Common myeloid progenitor, CD34-positive (primary cell): ENCODE data around the gene PCTP. TPM values are rescaled to one million over a fixed set of nuclear protein-coding genes. Genes with fewer than 3 reads are reported as not detected.
A peak's percentile ranks its signal among the peaks of the same experiment; 100 is the strongest.

ENCODE experiments used
- CTCF ChIA-PET: fragments of 350-600 bp; sonication (Branson Sonifier 250); formaldehyde crosslinking; loops from one replicate; lab custom pipeline; 2021; ENCODE audit warnings: antibody characterized with exemption; lab: Charles Lee
- POLR2A ChIA-PET: fragments of 350-600 bp; sonication (Branson Sonifier 250); formaldehyde crosslinking; loops from one replicate; lab custom pipeline; 2021; ENCODE audit warnings: antibody characterized with exemption; lab: Charles Lee
- DNase-seq, 3 donors: peaks; one replicate each; pipeline versions ENCODE4 v3.0.0 to v3.0.0-alpha.2; 2013
- H3K27ac ChIP-seq, 2 experiments: 1 replicate in 1 of 2; 2 replicates in 1 of 2; pipeline ENCODE4 v1.7.0; 2013; ENCODE audit warnings: inconsistent platforms in 2 of 2, low read length in 2 of 2, mild to moderate bottlenecking in 2 of 2, low read depth in 1 of 2, moderate library complexity in 1 of 2; ENCODE audit not compliant: severe bottlenecking in 2 of 2, insufficient read depth in 1 of 2, poor library complexity in 1 of 2
- H3K27me3 ChIP-seq, 5 experiments: replicated peaks in 2 of 5; 1 replicate in 3 of 5; 2 replicates in 2 of 5; pipeline versions ENCODE4 v1.6.1 to v1.7.0; 2013; ENCODE audit warnings: low read length in 4 of 5, mild to moderate bottlenecking in 2 of 5, moderate library complexity in 2 of 5, inconsistent platforms in 1 of 5; ENCODE audit not compliant: insufficient read depth in 5 of 5, control insufficient read depth in 4 of 5
- H3K36me3 ChIP-seq, 4 experiments: 1 replicate in 2 of 4; 2 replicates in 2 of 4; pipeline versions ENCODE4 v1.6.1 to v1.7.0; 2013; ENCODE audit warnings: low read length in 3 of 4, control low read depth in 1 of 4, mild to moderate bottlenecking in 1 of 4; ENCODE audit not compliant: control insufficient read depth in 4 of 4, insufficient read depth in 4 of 4
- H3K4me1 ChIP-seq, 4 experiments: 1 replicate in 3 of 4; 2 replicates in 1 of 4; pipeline versions ENCODE4 v1.6.1 to v1.7.1; 2013; ENCODE audit warnings: low read length in 3 of 4, mild to moderate bottlenecking in 3 of 4, control low read depth in 1 of 4, inconsistent platforms in 1 of 4, moderate library complexity in 1 of 4; ENCODE audit not compliant: control insufficient read depth in 4 of 4, insufficient read depth in 4 of 4; ENCODE audit errors: control extremely low read depth in 1 of 4
- H3K4me3 ChIP-seq, 7 experiments: 1 replicate in 4 of 7; 2 replicates in 3 of 7; pipeline versions ENCODE4 v1.5.1 to v1.7.0; 2013; ENCODE audit warnings: mild to moderate bottlenecking in 7 of 7, low read length in 6 of 7, moderate library complexity in 6 of 7, inconsistent platforms in 2 of 7, low read depth in 2 of 7, control low read depth in 1 of 7; ENCODE audit not compliant: insufficient read depth in 4 of 7, control insufficient read depth in 1 of 7; ENCODE audit errors: extremely low read depth in 1 of 7
- H3K9me3 ChIP-seq, 5 experiments: 1 replicate in 4 of 5; 2 replicates in 1 of 5; pipeline versions ENCODE4 v1.6.1 to v1.7.1; 2013; ENCODE audit warnings: low read length in 4 of 5, mild to moderate bottlenecking in 2 of 5, inconsistent platforms in 1 of 5, low read depth in 1 of 5, moderate library complexity in 1 of 5; ENCODE audit not compliant: control insufficient read depth in 4 of 5, insufficient read depth in 2 of 5; ENCODE audit errors: control extremely low read depth in 1 of 5
- WGBS: methylation state at CpG from one replicate; pipeline ENCODE4 v1.1.5; 2013; ENCODE audit not compliant: insufficient coverage; 5-methylcytosine and 5-hydroxymethylcytosine counted together
- polyA plus RNA-seq: library from polyadenylated mRNA; unstranded; fragments of 120-200 nt; gene quantifications from one replicate; pipeline ENCODE4 v1.2.1, GENCODE V29; 2013

Gene PCTP
- polyA plus RNA-seq = 20.0 TPM

GRCh38 chr17:55750750-55751657 lies at the start of gene PCTP:
Gene PCTP (plus strand): TSS chr17:55751051. CDS start chr17:55751104, 53 bp downstream.
- WGBS = under 1% methylated on average over 43 of the region's 53 CpGs
- DNase-seq = peak; percentile 78 to 87 (median 83)
- Histone ChIP-seq H3K4me3 (peak within 1 kb of the TSS; percentile 79 to 96 (median 86)), H3K27ac (peak within 1 kb of the TSS; percentile 10 to 64), H3K27me3 (no peaks in the 10 kb centered on the region), H3K36me3 (peaks cover 0 to 8% (median 0%) of the 10 kb centered on the region in 4 experiments), H3K4me1 (peaks cover 5 to 12% (median 9%) of the 10 kb centered on the region in 4 experiments), H3K9me3 (no peaks in the 10 kb centered on the region)
- ChIA-PET POLR2A (no interaction called here), CTCF (interaction anchor here (0.9 to 2.0 kb wide), 8 partner anchors 15 to 397 kb away, joined by 3 to 8 read pairs (median 4); no protein-coding TSS in a partner anchor)

DNA sequence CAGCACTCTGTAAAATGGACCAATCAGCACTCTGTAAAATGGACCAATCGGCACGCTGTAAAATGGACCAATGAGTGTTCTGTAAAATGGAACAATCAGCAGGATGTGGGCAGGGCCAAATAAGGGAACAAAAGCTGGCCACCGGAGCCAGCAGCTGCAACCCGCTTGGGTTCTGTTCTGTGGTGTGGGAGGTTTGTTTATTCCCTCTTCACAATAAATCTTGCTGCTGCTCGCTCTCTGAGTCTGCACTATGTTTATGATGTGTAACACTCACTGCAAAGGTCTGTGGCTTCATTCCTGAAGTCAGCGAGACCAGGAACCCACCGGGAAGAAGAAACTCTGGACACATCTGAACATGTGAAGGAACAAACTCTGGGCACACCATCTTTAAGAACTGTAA lies 48.7 kb upstream of the PCTP start:
- Histone ChIP-seq H3K36me3 (no peaks in the 10 kb centered on the region), H3K4me1 (no peaks in the 10 kb centered on the region), H3K27me3 (no peaks in the 10 kb centered on the region), H3K4me3 (no peak overlapping the region), H3K9me3 (peaks cover 0 to 8% (median 4%) of the 10 kb centered on the region in 5 experiments), H3K27ac (no peak overlapping the region)
- ChIA-PET CTCF (no interaction called here), POLR2A (no interaction called here)
- 50% methylated on average over 2 of the region's 7 CpGs for WGBS
- DNase-seq = no peak

- WGBS = 80% methylated on average over 1 of the region's 1 CpG
- POLR2A ChIA-PET = interaction anchor here (0.6 kb wide), 1 partner anchor 140 kb away, joined by 3 read pairs; no protein-coding TSS in a partner anchor
- CTCF ChIA-PET = interaction anchor here (1.0 to 2.1 kb wide), 3 partner anchors 10 to 102 kb away, joined by 3 to 8 read pairs (median 4); no protein-coding TSS in a partner anchor
These were observed 46.5 kb upstream of the PCTP start for GRCh38 chr17:55704401-55704800.

DNA sequence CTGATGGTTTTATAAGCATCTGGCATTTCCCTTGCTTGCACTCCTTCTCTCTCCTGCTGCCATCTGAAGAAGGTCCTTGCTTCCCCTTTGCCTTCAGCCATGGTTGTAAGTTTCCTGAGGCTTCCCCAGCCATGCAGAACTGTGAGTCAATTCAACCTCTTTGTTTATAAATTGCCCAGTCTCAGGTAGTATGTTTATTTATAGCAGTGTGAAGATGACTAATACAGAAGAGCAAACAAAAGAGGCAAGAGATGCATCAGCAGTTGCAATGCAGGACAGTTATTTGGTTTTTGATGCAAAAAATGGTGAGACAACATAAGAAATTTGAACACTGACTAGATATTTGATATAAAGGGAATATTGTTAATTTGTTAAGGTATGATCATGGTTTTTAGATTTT lies 45.0 kb upstream of the PCTP start:
- ChIA-PET CTCF (no interaction called here), POLR2A (no interaction called here)
- H3K9me3 ChIP-seq = peaks cover 0 to 8% (median 4%) of the 10 kb centered on the region in 5 experiments
- DNase-seq = no peak
- peaks cover 0 to 5% (median 2%) of the 10 kb centered on the region in 4 experiments for H3K4me1 ChIP-seq
- no peak overlapping the region for H3K27ac ChIP-seq
- no peak overlapping the region for H3K4me3 ChIP-seq
- H3K36me3 ChIP-seq = no peaks in the 10 kb centered on the region
- no peaks in the 10 kb centered on the region for H3K27me3 ChIP-seq

More at GRCh38 chr17:55704401-55704800, 46.5 kb upstream of the PCTP start:
- H3K27me3 ChIP-seq = no peaks in the 10 kb centered on the region
- H3K4me3 ChIP-seq = no peak overlapping the region
- H3K9me3 ChIP-seq = peaks cover 0 to 8% (median 4%) of the 10 kb centered on the region in 5 experiments
- H3K27ac ChIP-seq = no peak overlapping the region
- H3K4me1 ChIP-seq = no peaks in the 10 kb centered on the region
- H3K36me3 ChIP-seq = no peaks in the 10 kb centered on the region
- DNase-seq = no peak

GRCh38 chr17:55706808-55707773 lies 43.8 kb upstream of the PCTP start:
- ChIA-PET POLR2A (no interaction called here), CTCF (interaction anchor here (1.1 to 1.6 kb wide), 3 partner anchors 9 to 181 kb away, joined by 3 to 4 read pairs (median 4); no protein-coding TSS in a partner anchor)
- Histone ChIP-seq H3K27ac (no peak overlapping the region), H3K9me3 (peaks cover 0 to 3% (median 0%) of the 10 kb centered on the region in 5 experiments), H3K27me3 (no peaks in the 10 kb centered on the region), H3K36me3 (no peaks in the 10 kb centered on the region), H3K4me3 (no peak overlapping the region), H3K4me1 (peaks cover 0 to 7% (median 2%) of the 10 kb centered on the region in 4 experiments)
- 92% methylated on average over 9 of the region's 11 CpGs for WGBS
- DNase-seq = no peak

- 96% methylated on average over 4 of the region's 8 CpGs for WGBS
- CTCF ChIA-PET = interaction anchor here (1.1 to 1.3 kb wide), 3 partner anchors 10 to 182 kb away, joined by 3 read pairs; no protein-coding TSS in a partner anchor
- peaks cover 0 to 2% (median 0%) of the 10 kb centered on the region in 5 experiments for H3K9me3 ChIP-seq
- H3K36me3 ChIP-seq = no peaks in the 10 kb centered on the region
- H3K4me3 ChIP-seq = no peak overlapping the region
- DNase-seq = no peak
- peaks cover 0 to 7% (median 2%) of the 10 kb centered on the region in 4 experiments for H3K4me1 ChIP-seq
- no peaks in the 10 kb centered on the region for H3K27me3 ChIP-seq
- H3K27ac ChIP-seq = no peak overlapping the region
- POLR2A ChIA-PET = no interaction called here
These were observed 42.5 kb upstream of the PCTP start for GRCh38 chr17:55708175-55708974.
